ENCODE measurements around the gene C22orf31.

C22orf31 gene

GRCh38 chr22:29061773-29062172 is at the start of gene C22orf31:
Gene C22orf31, minus strand, starts transcription at chr22:29061831. Its CDS starts 39 bp downstream, at chr22:29061792.
- Histone ChIP-seq H3K36me3 (ENCODE audit: control insufficient read depth, insufficient read depth, low read length) (no peaks in the 10 kb centered on the region), H3K4me1 (ENCODE audit: control insufficient read depth, insufficient read depth, low read length) (peaks cover 1% of the 10 kb centered on the region; the same call in 1 of the 2 replicates), H3K9ac (ENCODE audit: low read depth, low read length) (no peak within 1 kb of the TSS), H3K27me3 (ENCODE audit: control insufficient read depth, insufficient read depth, low read length) (no peaks in the 10 kb centered on the region), H3K9me3 (ENCODE audit: control insufficient read depth, insufficient read depth, low read length) (no peaks in the 10 kb centered on the region), H3K4me3 (ENCODE audit: low read depth, low read length) (no peak within 1 kb of the TSS), H3K27ac (ENCODE audit: low read depth, low read length) (peak within 1 kb of the TSS; percentile 24)

- Histone ChIP-seq H3K36me3 (ENCODE audit: control insufficient read depth, insufficient read depth, low read length) (no peaks in the 10 kb centered on the region), H3K27me3 (ENCODE audit: control insufficient read depth, insufficient read depth, low read length) (no peaks in the 10 kb centered on the region), H3K9me3 (ENCODE audit: control insufficient read depth, insufficient read depth, low read length) (no peaks in the 10 kb centered on the region), H3K9ac (ENCODE audit: low read depth, low read length) (no peak overlapping the region), H3K4me1 (ENCODE audit: control insufficient read depth, insufficient read depth, low read length) (0 out of 2 replicates have a peak, but pooled peaks cover 6% of the 10 kb centered on the region), H3K27ac (ENCODE audit: low read depth, low read length) (no peak overlapping the region), H3K4me3 (ENCODE audit: low read depth, low read length) (no peak overlapping the region)
Measured at GRCh38 chr22:29110946-29111345, 49.3 kb upstream of the C22orf31 start.

- no peaks in the 10 kb centered on the region for H3K36me3 ChIP-seq (ENCODE audit: control insufficient read depth, insufficient read depth, low read length)
- no peaks in the 10 kb centered on the region for H3K9me3 ChIP-seq (ENCODE audit: control insufficient read depth, insufficient read depth, low read length)
- no peak overlapping the region for H3K4me3 ChIP-seq (ENCODE audit: low read depth, low read length)
- no peak overlapping the region for H3K9ac ChIP-seq (ENCODE audit: low read depth, low read length)
- H3K27ac ChIP-seq (ENCODE audit: low read depth, low read length), result no peak overlapping the region
- no peaks in the 10 kb centered on the region for H3K27me3 ChIP-seq (ENCODE audit: control insufficient read depth, insufficient read depth, low read length)
- H3K4me1 ChIP-seq (ENCODE audit: control insufficient read depth, insufficient read depth, low read length), result 0 out of 2 replicates have a peak, but pooled peaks cover 6% of the 10 kb centered on the region
Measured at GRCh38 chr22:29109822-29110221, 48.2 kb upstream of the C22orf31 start.

- Histone ChIP-seq H3K9ac (ENCODE audit: low read depth, low read length) (no peak overlapping the region), H3K4me1 (ENCODE audit: control insufficient read depth, insufficient read depth, low read length) (peaks cover 8% of the 10 kb centered on the region; the same call in 1 of the 2 replicates), H3K27ac (ENCODE audit: low read depth, low read length) (no peak overlapping the region), H3K9me3 (ENCODE audit: control insufficient read depth, insufficient read depth, low read length) (no peaks in the 10 kb centered on the region), H3K36me3 (ENCODE audit: control insufficient read depth, insufficient read depth, low read length) (no peaks in the 10 kb centered on the region), H3K4me3 (ENCODE audit: low read depth, low read length) (no peak overlapping the region), H3K27me3 (ENCODE audit: control insufficient read depth, insufficient read depth, low read length) (no peaks in the 10 kb centered on the region)
Measured at GRCh38 chr22:29108137-29108536, 46.5 kb upstream of the C22orf31 start.

- Histone ChIP-seq H3K27ac (ENCODE audit: low read depth, low read length) (no peak overlapping the region), H3K9me3 (ENCODE audit: control insufficient read depth, insufficient read depth, low read length) (no peaks in the 10 kb centered on the region), H3K4me1 (ENCODE audit: control insufficient read depth, insufficient read depth, low read length) (peaks cover 8% of the 10 kb centered on the region; the same call in 1 of the 2 replicates), H3K36me3 (ENCODE audit: control insufficient read depth, insufficient read depth, low read length) (no peaks in the 10 kb centered on the region), H3K9ac (ENCODE audit: low read depth, low read length) (no peak overlapping the region), H3K27me3 (ENCODE audit: control insufficient read depth, insufficient read depth, low read length) (no peaks in the 10 kb centered on the region), H3K4me3 (ENCODE audit: low read depth, low read length) (no peak overlapping the region)
Measured at GRCh38 chr22:29106839-29107238, 45.2 kb upstream of the C22orf31 start.

- no peaks in the 10 kb centered on the region for H3K36me3 ChIP-seq (ENCODE audit: control insufficient read depth, insufficient read depth, low read length)
- H3K9me3 ChIP-seq (ENCODE audit: control insufficient read depth, insufficient read depth, low read length), result no peaks in the 10 kb centered on the region
- H3K4me1 ChIP-seq (ENCODE audit: control insufficient read depth, insufficient read depth, low read length), result peaks cover 8% of the 10 kb centered on the region; the same call in 1 of the 2 replicates
- H3K9ac ChIP-seq (ENCODE audit: low read depth, low read length), result no peak overlapping the region
- H3K27me3 ChIP-seq (ENCODE audit: control insufficient read depth, insufficient read depth, low read length), result no peaks in the 10 kb centered on the region
- H3K4me3 ChIP-seq (ENCODE audit: low read depth, low read length), result no peak overlapping the region
- H3K27ac ChIP-seq (ENCODE audit: low read depth, low read length), result no peak overlapping the region
Measured at GRCh38 chr22:29105468-29105867, 43.8 kb upstream of the C22orf31 start.

GRCh38 chr22:29103121-29103520 is 41.5 kb upstream of the C22orf31 start:
- Histone ChIP-seq H3K36me3 (ENCODE audit: control insufficient read depth, insufficient read depth, low read length) (no peaks in the 10 kb centered on the region), H3K4me1 (ENCODE audit: control insufficient read depth, insufficient read depth, low read length) (peaks cover 16% of the 10 kb centered on the region), H3K27me3 (ENCODE audit: control insufficient read depth, insufficient read depth, low read length) (no peaks in the 10 kb centered on the region), H3K4me3 (ENCODE audit: low read depth, low read length) (no peak overlapping the region), H3K27ac (ENCODE audit: low read depth, low read length) (no peak overlapping the region), H3K9ac (ENCODE audit: low read depth, low read length) (no peak overlapping the region), H3K9me3 (ENCODE audit: control insufficient read depth, insufficient read depth, low read length) (no peaks in the 10 kb centered on the region)

- Histone ChIP-seq H3K9me3 (ENCODE audit: control insufficient read depth, insufficient read depth, low read length) (no peaks in the 10 kb centered on the region), H3K9ac (ENCODE audit: low read depth, low read length) (no peak overlapping the region), H3K4me3 (ENCODE audit: low read depth, low read length) (no peak overlapping the region), H3K36me3 (ENCODE audit: control insufficient read depth, insufficient read depth, low read length) (no peaks in the 10 kb centered on the region), H3K27me3 (ENCODE audit: control insufficient read depth, insufficient read depth, low read length) (no peaks in the 10 kb centered on the region), H3K27ac (ENCODE audit: low read depth, low read length) (no peak overlapping the region), H3K4me1 (ENCODE audit: control insufficient read depth, insufficient read depth, low read length) (peaks cover 18% of the 10 kb centered on the region)
Measured at GRCh38 chr22:29102300-29102699, 40.7 kb upstream of the C22orf31 start.

GRCh38 chr22:29098296-29098695 is 36.7 kb upstream of the C22orf31 start:
- H3K9ac ChIP-seq (ENCODE audit: low read depth, low read length), result no peak overlapping the region
- no peak overlapping the region for H3K4me3 ChIP-seq (ENCODE audit: low read depth, low read length)
- no peaks in the 10 kb centered on the region for H3K27me3 ChIP-seq (ENCODE audit: control insufficient read depth, insufficient read depth, low read length)
- H3K36me3 ChIP-seq (ENCODE audit: control insufficient read depth, insufficient read depth, low read length), result no peaks in the 10 kb centered on the region
- peaks cover 22% of the 10 kb centered on the region for H3K4me1 ChIP-seq (ENCODE audit: control insufficient read depth, insufficient read depth, low read length)
- no peaks in the 10 kb centered on the region for H3K9me3 ChIP-seq (ENCODE audit: control insufficient read depth, insufficient read depth, low read length)
- no peak overlapping the region for H3K27ac ChIP-seq (ENCODE audit: low read depth, low read length)

- Histone ChIP-seq H3K27me3 (ENCODE audit: control insufficient read depth, insufficient read depth, low read length) (no peaks in the 10 kb centered on the region), H3K4me3 (ENCODE audit: low read depth, low read length) (no peak overlapping the region), H3K27ac (ENCODE audit: low read depth, low read length) (no peak overlapping the region), H3K4me1 (ENCODE audit: control insufficient read depth, insufficient read depth, low read length) (peaks cover 20% of the 10 kb centered on the region), H3K36me3 (ENCODE audit: control insufficient read depth, insufficient read depth, low read length) (no peaks in the 10 kb centered on the region), H3K9ac (ENCODE audit: low read depth, low read length) (no peak overlapping the region), H3K9me3 (ENCODE audit: control insufficient read depth, insufficient read depth, low read length) (no peaks in the 10 kb centered on the region)
Measured at GRCh38 chr22:29096736-29097669, 35.4 kb upstream of the C22orf31 start.

- H3K9ac ChIP-seq (ENCODE audit: low read depth, low read length), result no peak overlapping the region
- no peaks in the 10 kb centered on the region for H3K9me3 ChIP-seq (ENCODE audit: control insufficient read depth, insufficient read depth, low read length)
- no peak overlapping the region for H3K27ac ChIP-seq (ENCODE audit: low read depth, low read length)
- no peaks in the 10 kb centered on the region for H3K36me3 ChIP-seq (ENCODE audit: control insufficient read depth, insufficient read depth, low read length)
- H3K4me1 ChIP-seq (ENCODE audit: control insufficient read depth, insufficient read depth, low read length), result peaks cover 20% of the 10 kb centered on the region
- H3K4me3 ChIP-seq (ENCODE audit: low read depth, low read length), result no peak overlapping the region
- no peaks in the 10 kb centered on the region for H3K27me3 ChIP-seq (ENCODE audit: control insufficient read depth, insufficient read depth, low read length)
Measured at GRCh38 chr22:29095459-29095858, 33.8 kb upstream of the C22orf31 start.
